ENCODE data around the gene ACKR3. TPM values are rescaled to one million over a fixed set of nuclear protein-coding genes. Genes with fewer than 3 reads are reported as not detected.

Gene ACKR3
- total RNA-seq, 2 experiments from 2014 or later: 0.86 to 1.6 TPM

DNA sequence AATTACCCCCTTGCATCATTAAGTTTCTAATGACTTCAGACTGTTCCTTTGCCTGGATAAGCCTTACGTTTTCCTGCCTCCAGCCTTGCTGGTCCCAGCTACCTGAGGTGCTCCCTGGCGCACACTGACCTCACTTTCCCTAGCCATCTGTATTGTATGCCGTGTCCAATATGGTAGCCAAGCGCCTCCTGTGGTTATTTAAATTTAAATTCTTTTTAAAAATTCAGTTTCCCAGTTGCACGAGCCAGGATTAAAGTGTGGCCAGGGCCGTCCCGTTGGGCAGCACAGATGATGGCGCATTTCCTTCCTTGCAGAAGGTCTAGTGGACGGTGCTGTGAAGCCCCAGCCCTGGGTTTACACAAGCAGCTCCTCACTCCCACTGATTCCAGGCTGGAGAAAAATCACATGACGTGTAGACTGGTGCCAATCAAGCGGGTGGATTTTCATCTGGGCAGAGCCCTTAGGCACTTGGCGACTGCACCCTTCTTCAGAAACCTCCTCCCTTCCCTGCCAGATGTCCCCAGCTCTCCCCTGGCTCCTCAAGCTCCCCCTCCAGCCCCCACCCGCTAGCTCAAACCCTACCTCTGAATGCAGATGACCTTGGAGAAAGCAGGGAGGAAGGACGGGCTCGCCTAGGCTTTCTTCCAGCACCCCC, 33.9 kb downstream of the ACKR3 start:
- CTCF ChIA-PET: no interaction called here
- POLR2A ChIA-PET: no interaction called here

DNA sequence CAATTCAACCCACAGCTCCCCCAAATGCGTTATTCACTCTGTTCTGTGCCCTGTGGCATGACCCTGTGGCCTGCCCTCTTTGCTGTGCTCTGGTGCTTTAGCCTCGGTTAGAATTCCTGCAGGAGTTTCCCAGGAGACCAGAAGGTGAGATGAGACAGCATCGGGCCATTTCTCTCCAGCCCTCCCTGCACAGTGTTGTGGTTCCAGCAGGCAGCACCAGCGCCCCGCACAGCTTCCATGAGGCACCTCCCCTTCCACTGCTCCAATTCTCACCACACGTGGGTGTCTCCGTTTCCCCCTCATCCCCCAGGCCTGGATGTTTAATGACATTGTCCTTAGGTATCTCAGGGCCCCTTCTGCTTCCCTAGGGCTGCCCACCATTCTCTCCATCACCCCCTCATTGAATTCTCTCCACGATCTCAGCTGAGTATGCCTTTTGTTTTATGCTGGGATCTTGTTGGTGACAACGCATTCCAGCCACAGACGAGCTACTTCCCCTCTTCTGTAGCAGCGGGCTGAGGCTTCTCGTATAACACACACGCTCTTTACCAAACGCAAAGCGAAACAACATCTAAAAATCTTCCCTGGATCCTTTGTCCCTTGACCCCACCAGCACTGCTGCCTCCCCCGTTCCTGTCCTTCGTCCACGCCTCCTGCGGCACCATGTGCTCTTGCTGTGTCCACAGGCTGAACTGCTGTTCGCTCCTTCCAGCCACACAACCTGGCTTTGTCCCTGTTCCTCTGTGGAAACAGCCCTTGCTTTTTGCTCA, 35.1 kb downstream of the ACKR3 start:
- POLR2A ChIA-PET: no interaction called here
- CTCF ChIA-PET: no interaction called here

DNA sequence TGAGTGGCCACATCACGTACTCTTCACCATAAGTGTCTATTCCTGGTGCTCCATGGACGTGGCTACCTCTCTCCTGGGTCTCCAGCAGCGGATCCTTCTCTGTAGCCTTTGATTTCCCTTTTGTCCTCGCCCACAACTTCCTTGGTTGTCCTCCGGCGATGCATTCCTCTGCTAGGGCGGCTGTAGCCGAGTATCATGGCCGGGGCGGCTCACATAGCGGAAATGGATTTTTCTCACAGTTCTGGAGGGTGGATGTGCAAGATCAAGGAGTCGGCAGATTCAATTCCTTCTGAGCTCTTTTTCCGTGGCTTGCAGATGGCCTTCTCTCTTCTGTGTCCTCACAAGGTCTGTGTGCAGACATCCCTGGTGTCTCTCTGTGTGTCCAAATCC, 35.7 kb downstream of the ACKR3 start:
- CTCF ChIA-PET: no interaction called here
- POLR2A ChIA-PET: no interaction called here

DNA sequence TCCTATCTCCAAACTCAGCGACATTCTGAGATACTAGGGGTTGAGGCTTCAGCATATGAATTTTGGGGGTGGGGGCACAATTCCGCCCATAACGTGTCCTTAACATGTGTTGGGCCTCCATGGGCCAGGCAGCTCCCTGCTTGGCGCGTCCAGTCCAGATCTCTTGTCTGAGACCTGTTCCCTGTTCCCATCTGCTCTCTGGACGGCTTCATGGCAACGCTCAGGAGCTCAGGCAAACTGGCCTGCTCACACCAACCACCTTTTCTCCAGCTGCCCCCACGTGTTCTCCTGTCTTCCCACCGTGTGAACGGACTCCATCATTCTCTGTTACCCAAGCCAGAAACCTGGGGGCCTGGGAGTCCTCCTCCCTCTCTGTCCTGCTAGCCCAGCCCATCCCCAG, 36.4 kb downstream of the ACKR3 start:
- CTCF ChIA-PET: no interaction called here
- POLR2A ChIA-PET: no interaction called here

DNA sequence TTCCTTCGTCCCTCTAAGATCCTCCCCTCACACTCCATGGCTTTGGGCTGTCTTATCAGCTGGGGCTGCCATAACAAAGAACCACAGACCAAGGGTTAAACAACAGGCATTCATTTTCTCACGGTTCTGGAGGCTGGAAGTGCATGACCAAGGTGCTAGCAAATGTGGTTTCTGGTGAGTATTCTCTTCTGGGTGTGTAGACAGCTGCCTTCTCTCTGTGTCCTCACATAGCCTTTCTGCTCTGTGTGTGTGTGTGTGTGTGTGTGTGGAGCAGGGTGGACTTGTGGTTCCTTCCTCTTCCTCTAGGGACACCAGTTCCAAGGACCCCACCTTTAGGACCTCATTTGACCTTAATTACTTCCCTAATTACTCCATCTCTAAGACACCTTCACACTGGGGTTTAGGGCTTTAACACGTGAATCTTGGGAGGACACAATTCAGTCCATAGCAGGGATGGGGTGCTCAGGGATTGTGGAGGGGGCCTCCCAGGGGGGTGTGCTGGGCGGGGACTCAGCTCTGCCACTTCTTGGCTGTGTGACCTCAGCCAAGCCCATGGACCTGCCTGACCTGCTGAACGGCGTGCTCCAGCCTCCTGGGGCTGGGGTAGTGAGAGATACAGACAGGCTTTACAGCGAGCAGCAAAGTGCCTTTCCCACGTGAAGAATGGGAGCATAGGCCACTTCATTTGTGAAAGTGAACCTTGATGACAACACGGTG, 38.0 kb downstream of the ACKR3 start:
- ChIA-PET POLR2A (no interaction called here), CTCF (no interaction called here)

DNA sequence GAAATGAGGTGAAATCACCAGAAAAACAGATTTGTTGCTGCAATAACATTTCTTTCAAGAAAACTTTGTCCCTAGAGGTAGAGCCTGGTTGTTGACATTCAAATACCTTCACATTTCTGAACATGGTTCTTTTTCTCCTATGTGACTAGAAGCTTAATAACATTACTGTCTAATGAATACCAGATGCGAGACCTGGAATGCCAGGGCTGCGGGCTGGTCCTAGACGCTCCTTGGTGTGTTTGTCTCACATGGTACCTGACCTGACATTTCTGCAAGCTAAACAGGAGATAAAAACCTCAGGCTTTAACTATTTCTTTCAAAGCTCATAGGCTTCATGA, 38.5 kb downstream of the ACKR3 start:
- CTCF ChIA-PET: no interaction called here
- POLR2A ChIA-PET: no interaction called here

DNA sequence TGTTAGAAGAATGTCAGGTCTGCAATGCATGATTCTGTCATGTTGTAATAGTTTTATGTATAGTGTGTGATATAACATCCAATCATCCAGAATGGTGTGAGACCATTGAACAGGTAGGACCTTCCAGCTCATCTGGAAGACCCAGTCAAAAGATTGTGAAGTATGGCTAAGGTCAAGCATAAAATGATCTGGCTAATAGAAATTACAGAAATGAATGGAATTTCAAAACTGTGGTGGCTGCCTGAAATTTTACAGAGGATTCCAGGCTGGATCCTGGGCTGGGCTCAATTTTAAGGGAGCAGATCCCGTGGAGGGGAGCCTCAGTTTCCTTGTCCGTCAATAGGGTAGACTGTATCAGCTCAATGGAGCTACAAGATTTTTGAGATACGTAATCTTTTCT, 39.1 kb downstream of the ACKR3 start:
- POLR2A ChIA-PET: no interaction called here
- CTCF ChIA-PET: no interaction called here

DNA sequence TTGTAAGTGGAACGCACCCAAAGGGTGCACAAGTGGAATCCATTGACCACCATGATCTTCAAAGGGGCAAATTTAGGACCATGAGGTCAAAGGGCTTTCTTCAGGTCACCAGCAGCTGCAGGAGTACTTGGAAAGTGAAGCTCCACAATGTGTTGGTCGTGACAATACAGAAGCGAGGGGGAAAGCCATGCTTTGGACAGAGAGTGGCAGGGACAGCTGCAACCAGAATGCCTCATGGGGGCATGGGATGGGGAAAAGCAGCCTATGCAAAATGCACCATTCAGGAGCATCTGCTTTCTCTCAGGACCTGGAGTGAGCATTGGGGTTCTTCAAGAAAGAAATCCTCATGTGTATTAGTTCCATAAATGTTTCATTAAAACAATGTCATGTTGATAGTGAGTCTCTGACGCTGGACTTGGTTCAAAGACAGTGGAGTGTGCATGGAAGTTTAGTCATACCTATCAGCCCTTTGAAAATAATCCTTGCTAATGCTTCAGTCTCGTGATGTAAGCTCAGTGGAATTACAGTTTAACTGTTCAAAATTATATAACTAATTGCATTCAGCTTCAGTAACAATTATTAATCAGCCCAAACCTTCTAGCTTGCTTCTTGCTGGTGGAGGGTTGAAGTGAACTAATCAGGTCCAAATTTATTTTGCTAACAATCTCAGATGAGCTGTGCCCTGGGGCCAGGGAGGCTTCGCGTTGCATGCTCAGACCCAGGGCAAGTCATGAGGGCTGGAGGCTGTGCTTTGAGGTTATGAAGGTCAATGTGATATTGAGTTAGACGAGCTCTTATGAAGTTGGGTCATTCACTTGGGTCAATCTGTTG, 41.6 kb downstream of the ACKR3 start:
- POLR2A ChIA-PET: interaction anchor here (0.6 kb wide), 1 partner anchor 257 kb away, joined by 5 read pairs; no protein-coding TSS in a partner anchor
- CTCF ChIA-PET: no interaction called here

DNA sequence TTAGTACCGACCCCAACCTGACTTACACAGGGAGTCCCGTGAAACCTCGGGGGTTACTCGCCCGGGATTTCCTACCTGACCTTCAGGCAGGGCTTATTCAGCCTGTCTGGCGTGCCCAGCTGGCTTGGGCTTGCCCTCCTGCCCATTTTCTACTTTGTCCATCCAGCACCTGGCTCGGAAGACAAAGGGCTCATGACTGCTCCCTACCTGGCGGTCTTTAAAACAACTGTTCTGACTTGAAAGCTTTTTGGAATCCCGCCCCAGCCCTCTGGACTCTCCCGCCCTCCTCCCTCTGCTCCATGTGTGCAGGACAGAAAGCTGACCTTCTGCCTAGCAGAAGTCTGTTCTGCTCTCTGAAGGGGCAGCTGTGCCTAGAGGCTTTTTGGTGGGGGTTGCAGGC, 43.1 kb downstream of the ACKR3 start:
- CTCF ChIA-PET: no interaction called here
- POLR2A ChIA-PET: no interaction called here

DNA sequence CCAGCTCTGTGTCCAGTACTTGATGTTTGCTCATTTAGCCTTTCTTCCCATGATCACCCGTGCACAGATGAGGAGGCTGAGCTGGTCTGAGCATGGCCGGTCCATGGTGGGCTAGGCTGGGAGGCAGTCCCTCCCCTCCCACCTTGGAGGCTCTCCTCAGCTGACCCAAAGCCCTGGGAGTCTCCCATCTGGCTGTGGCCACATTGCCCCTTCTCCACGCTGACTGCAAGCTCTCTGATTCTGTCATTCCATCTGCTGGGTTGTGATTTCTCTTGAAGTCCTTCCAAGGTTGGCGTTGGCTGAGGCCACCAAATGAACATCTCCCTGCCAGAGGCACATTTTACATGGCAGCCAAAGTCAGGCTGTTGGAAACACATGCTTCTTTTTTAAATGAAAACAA, 44.0 kb downstream of the ACKR3 start:
- CTCF ChIA-PET: no interaction called here
- POLR2A ChIA-PET: no interaction called here

DNA sequence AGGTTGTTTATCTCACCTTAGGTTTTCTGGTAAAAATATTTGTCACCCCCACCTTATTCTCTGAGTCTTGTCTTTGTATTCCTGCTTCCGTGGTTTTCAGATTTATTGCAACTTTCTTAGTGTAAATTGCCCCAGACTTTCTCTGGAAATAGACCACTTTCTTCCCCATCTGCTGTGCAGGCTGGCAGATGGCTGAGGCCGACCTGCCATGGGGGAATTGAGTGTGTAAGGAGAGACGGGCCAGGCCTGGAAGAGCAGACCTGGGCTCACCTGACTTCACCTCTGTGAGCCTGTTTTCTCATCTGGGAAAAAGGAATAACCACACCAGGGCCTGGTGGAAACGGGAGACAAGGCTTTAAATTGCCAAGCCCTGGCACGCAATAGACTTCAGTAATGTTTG, 44.9 kb downstream of the ACKR3 start:
- CTCF ChIA-PET: no interaction called here

DNA sequence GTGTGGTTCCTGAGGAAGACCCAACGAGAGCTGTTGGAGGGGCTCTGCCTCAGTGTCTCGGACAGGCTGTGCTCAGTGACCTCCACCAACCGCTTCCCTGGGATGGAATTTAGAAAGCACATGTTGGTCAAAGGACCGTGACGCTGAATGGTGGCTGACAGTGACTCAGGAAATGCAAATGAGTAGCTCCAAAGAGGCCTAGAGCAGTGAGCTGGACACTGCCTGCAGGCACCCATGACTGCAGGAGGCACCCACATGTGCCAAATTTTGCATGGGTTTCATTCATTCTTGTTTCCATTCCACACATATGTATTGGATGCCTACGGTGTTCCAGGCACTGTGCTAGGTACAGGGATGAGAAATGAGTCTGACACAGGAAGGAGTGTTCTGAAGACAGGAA, 46.4 kb downstream of the ACKR3 start:
- CTCF ChIA-PET: no interaction called here
- POLR2A ChIA-PET: no interaction called here

More for the DNA sequence above, 44.9 kb downstream of the ACKR3 start:
- POLR2A ChIA-PET: no interaction called here

DNA sequence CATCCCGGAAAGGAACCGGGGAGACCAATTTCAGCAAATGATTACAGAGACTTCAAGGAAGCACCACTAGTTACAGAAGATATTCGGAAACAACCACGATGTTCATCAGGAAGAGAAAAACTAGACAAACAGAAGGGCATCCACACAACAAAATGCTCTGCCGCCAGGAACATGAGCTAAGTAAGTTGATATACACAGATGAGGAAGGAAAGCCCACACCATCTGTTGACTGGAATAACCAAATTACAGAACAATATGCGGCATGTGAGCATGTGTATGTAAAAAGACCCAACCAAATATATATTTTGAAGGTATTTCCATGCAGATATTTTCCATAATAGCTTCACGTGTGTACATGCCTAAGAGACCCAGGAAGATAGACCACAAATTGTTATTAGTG, 47.0 kb downstream of the ACKR3 start:
- ChIA-PET CTCF (no interaction called here), POLR2A (no interaction called here)

DNA sequence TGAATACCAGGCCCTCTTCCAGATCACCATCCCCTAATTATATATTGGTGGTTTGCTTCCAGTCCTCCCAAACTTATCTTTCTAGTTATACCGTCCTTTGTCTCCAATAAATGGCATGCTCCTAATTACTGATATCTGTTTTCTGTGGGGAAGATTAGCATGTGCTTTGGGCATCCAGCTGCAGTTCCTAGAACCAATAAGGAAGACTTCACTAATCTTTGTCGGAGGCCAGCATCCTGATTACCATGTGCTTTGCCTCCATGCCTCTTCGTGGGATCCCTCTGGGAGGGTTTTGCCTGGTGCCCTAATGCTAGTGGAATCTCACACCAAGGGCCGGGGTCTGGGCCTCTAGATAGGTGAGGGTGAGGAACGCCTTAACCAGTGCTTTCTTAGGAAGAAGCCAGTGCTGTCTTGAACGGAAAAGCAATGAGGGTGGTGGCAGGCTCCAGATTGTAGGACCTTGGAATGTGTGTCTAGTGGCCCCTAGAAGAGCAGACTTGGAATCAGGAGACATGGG, 47.7 kb downstream of the ACKR3 start:
- CTCF ChIA-PET: no interaction called here
- POLR2A ChIA-PET: no interaction called here

DNA sequence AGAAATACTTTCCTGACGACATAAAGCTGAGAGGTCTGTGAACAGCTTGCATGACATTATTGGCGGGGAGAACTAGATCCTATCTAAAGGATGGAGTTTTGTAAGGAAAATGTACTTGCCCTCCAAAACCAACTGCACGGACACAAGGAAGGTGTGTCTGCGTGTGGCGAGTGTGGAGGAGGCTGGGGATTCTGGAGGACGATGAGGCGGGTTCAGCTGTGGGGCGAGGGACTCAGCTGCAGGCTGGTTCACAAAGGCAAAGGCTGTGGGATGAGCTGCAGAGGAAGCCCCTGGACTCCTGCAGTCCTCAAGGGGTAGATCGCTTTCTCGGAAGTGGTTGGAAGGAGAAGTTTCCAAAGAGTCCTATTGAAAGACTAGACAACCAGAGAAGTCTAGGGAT, 48.2 kb downstream of the ACKR3 start:
- ChIA-PET POLR2A (no interaction called here), CTCF (no interaction called here)

DNA sequence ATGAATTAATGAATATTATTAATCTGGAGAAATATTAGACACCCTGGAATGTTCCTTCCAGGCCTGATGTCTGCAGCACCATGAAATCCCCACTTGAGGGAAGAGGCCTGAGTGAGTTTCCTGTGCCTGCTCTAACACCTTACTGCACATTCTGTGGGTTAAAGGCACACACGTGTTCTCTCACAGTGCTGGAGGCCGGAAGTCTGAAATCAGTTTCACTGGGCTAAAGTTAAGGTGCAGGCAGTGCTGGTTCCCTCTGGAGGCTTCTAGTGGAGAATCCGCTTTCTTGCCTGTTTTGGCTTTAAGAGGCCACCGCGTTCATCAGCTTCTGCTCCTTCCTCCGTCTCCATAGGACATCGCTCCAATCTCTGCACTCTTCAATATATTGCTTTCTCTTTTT, 48.7 kb downstream of the ACKR3 start:
- CTCF ChIA-PET: no interaction called here
- POLR2A ChIA-PET: no interaction called here

DNA sequence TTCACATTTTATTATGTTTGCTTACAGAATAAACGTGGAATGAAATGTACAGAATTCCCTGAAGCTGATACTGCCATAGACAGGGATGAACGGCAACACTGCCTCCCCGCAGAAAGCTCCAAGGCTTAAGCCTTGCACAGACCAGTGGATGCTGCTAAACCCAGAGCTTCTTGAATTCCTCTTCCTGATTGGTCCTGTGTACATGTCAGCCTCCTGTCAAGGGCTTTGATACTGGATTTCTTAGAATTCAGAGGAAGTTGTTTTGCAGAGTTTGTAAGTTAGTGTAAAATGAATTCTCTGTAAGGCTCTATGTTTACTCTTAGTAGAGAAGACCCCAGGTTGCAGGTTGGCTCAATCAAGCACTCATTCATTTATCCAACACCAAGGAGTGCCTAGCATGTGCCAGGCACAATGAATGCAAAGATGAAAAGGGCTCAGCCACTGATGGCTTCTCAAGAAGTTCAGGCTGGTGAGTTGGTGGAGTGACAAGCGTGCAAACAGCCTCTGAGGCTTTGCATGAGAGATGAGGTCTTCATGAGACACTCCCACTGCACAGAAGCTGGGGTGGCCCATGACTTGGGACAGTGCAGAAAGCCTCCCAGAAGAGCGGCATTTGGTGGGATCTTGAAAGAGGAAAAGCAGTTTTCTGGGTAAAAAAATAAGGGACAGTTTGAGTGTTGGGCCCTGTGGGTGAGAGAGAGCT, 50.4 kb downstream of the ACKR3 start:
- ChIA-PET POLR2A (no interaction called here), CTCF (no interaction called here)

DNA sequence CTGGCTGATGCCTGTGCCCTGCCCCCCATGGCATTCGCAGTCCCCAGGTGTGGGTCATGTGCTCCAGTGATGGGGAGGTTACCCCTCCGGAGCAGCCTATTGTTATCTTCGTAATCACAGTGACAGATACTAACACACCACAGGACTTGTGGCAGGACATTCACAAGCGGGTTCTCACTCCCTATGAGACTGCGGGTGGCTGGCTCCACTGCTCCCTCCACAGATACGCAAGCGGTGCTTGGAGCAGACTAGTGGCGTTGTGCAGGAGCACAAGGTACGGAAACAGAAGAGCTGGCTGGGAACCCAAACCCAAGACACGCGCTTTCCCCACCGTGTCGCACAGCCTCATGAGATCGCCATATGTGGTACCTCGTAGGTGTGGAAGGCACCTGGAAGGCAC, 52.2 kb downstream of the ACKR3 start:
- ChIA-PET CTCF (no interaction called here), POLR2A (no interaction called here)

DNA sequence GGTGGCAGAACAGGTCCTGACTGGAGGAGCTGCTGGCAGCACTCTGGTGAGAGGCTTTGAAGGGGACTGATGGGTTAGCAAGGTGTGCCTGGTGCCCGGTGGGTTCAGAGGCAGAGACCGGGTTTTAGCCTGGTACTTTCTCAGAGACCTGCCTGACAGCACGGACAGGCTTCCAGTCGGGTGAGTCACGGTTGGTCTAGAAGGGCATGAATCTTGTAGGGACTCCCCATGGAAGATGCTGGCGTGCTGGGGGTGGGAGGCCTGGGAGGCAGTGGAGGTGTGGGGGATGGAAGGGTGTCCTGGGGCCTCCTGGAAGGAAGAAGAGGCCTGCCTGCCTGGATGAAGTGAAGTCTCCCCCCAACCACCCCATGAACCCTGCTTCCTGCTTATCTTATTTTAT, 52.6 kb downstream of the ACKR3 start:
- ChIA-PET POLR2A (no interaction called here), CTCF (no interaction called here)

DNA sequence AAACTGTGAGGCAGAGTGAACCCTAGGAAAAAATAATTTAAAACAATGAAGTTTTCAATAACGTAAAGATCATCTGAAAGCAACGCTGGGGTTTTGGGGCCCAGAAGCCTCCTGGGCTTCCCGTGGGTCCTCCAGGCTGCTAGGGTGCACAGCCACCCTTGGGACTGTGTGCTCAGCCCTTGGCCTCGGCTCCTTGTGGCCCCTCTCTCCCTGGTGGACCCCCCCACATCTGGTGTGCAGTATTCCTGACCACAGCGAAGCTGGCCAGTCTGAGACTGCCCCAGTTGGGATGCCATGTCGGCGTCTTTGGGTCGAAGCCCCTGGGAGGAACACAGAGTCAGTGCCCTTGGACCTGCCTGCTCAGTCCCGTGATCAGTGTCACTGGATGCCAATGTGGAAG, 53.0 kb downstream of the ACKR3 start:
- CTCF ChIA-PET: no interaction called here
- POLR2A ChIA-PET: no interaction called here
